Measurements from ENCODE around the gene RPL5. TPM values are rescaled to one million over a fixed set of nuclear protein-coding genes. Genes with fewer than 3 reads are reported as not detected.

Gene RPL5
- total and polyA plus RNA-seq, 2 of the 4 experiments (the other 2 are of a cell fraction): 1,406 to 1,679 TPM

DNA sequence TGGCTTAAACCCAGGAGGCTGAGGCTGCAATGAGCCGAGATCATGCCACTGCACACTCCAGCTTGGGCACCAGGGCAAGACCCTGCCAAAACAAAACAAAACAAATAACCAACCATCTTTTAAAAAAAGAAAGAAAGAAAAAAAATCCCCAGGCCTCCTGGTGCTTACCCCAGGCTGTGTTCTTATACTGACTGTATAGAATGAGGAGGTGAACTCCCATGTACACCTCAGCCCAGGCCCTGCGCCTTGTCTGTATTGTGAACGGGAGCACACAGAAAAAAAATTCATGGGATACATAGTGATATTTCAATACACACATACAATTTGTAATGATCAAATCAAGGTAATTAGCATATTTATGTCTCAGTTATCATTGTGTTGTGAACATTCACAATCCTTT, 14.1 kb downstream of the RPL5 start:
- CTCF ChIA-PET: interaction anchor here (0.6 kb wide), 1 partner anchor 18 kb away, joined by 4 read pairs; no protein-coding TSS in a partner anchor
- peaks cover 24% of the 10 kb centered on the region for H3K36me3 ChIP-seq (ENCODE audit: control insufficient read depth, insufficient read depth, low read length)
- ATAC-seq (ENCODE audit: low read depth): no peak
- H2BK120ac ChIP-seq (ENCODE audit: low read depth, low read length): no peak overlapping the region
- H3K9ac ChIP-seq (ENCODE audit: low read depth, low read length): no peak overlapping the region
- no peak overlapping the region for H3K4ac ChIP-seq (ENCODE audit: low read depth, low read length)
- H2BK15ac ChIP-seq (ENCODE audit: low read depth, low read length): no peak overlapping the region
- H3K79me1 ChIP-seq (ENCODE audit: low read depth in 1 of 2, low read length in 2 of 2): peaks cover 6% of the 10 kb centered on the region in 2 experiments; a peak in 2 of 4 replicates
- dilution Hi-C loops (cut with HindIII; ENCODE audit: low sequenced_read_pairs, unreplicated experiment) (no loop called here), intact Hi-C loops (cut with micrococcal nuclease) (no loop called here), in situ Hi-C loops (cut with MboI; ENCODE audit: low sequenced_read_pairs) (no loop called here)
- BruUV-seq (replicated peaks): no TSS peak
- no peaks in the 10 kb centered on the region for H3K4me1 ChIP-seq (ENCODE audit: control insufficient read depth, insufficient read depth, low read length)
- H4K91ac ChIP-seq (ENCODE audit: insufficient read depth, low read depth, low read length): no peak overlapping the region
- no peak overlapping the region for H3K14ac ChIP-seq (replicated peaks; ENCODE audit: low read depth, low read length)
- H3K23ac ChIP-seq (ENCODE audit: low read depth, low read length): no peak overlapping the region
- H4K20me1 ChIP-seq (ENCODE audit: insufficient read depth, low read length): peaks cover 15% of the 10 kb centered on the region; the same call in 1 of the 2 replicates
- H3K56ac ChIP-seq (ENCODE audit: extremely low read depth, insufficient read depth, low read length): no peak overlapping the region
- no peak overlapping the region for H2AFZ ChIP-seq (replicated peaks; ENCODE audit: low read length, poor library complexity)
- TF ChIP-seq FOS (IDR thresholded peaks at IDR 0.05; ENCODE audit: low read depth, low read length) (no peak), RAD21 (IDR thresholded peaks at IDR 0.05; ENCODE audit: low read length) (no peak), RFX5 (IDR thresholded peaks at IDR 0.05; ENCODE audit: low read depth, low read length) (no peak), BHLHE40 (IDR thresholded peaks at IDR 0.05; ENCODE audit: low read depth, low read length) (no peak), NFE2L2 (IDR thresholded peaks at IDR 0.05; ENCODE audit: low read depth, low read length) (no peak), POLR2A (IDR thresholded peaks at IDR 0.05; ENCODE audit: low read depth, low read length) (no peak), CEBPB (IDR thresholded peaks at IDR 0.05; ENCODE audit: low read depth, low read length) (no peak), CHD1 (IDR thresholded peaks at IDR 0.05; ENCODE audit: low read depth, low read length) (no peak), RCOR1 (IDR thresholded peaks at IDR 0.05; ENCODE audit: insufficient replicate concordance, low read length) (no peak), MXI1 (IDR thresholded peaks at IDR 0.05; ENCODE audit: borderline replicate concordance, low read depth, low read length) (no peak), MAFK (IDR thresholded peaks at IDR 0.05; ENCODE audit: low read depth, low read length) (no peak), SMC3 (IDR thresholded peaks at IDR 0.05; ENCODE audit: low read depth, low read length) (no peak), MAZ (IDR thresholded peaks at IDR 0.05; ENCODE audit: borderline replicate concordance, low read depth, low read length) (no peak)
- TF ChIP-seq, protein P1, sequence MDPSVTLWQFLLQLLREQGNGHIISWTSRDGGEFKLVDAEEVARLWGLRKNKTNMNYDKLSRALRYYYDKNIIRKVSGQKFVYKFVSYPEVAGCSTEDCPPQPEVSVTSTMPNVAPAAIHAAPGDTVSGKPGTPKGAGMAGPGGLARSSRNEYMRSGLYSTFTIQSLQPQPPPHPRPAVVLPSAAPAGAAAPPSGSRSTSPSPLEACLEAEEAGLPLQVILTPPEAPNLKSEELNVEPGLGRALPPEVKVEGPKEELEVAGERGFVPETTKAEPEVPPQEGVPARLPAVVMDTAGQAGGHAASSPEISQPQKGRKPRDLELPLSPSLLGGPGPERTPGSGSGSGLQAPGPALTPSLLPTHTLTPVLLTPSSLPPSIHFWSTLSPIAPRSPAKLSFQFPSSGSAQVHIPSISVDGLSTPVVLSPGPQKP (IDR thresholded peaks at IDR 0.05; ENCODE audit: borderline replicate concordance, low read depth, low read length): no peak
- TF ChIP-seq, protein P2, sequence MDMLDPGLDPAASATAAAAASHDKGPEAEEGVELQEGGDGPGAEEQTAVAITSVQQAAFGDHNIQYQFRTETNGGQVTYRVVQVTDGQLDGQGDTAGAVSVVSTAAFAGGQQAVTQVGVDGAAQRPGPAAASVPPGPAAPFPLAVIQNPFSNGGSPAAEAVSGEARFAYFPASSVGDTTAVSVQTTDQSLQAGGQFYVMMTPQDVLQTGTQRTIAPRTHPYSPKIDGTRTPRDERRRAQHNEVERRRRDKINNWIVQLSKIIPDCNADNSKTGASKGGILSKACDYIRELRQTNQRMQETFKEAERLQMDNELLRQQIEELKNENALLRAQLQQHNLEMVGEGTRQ (IDR thresholded peaks at IDR 0.05; ENCODE audit: low read depth, low read length): no peak
- TF ChIP-seq, protein P3, sequence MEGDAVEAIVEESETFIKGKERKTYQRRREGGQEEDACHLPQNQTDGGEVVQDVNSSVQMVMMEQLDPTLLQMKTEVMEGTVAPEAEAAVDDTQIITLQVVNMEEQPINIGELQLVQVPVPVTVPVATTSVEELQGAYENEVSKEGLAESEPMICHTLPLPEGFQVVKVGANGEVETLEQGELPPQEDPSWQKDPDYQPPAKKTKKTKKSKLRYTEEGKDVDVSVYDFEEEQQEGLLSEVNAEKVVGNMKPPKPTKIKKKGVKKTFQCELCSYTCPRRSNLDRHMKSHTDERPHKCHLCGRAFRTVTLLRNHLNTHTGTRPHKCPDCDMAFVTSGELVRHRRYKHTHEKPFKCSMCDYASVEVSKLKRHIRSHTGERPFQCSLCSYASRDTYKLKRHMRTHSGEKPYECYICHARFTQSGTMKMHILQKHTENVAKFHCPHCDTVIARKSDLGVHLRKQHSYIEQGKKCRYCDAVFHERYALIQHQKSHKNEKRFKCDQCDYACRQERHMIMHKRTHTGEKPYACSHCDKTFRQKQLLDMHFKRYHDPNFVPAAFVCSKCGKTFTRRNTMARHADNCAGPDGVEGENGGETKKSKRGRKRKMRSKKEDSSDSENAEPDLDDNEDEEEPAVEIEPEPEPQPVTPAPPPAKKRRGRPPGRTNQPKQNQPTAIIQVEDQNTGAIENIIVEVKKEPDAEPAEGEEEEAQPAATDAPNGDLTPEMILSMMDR (conservative IDR thresholded peaks at IDR 0.05; ENCODE audit: low read depth, low read length): no peak
- no peak overlapping the region for H3K18ac ChIP-seq (ENCODE audit: low read depth, low read length)
- no peak overlapping the region for H2BK20ac ChIP-seq (ENCODE audit: low read depth, low read length)
- no peak overlapping the region for H3K27ac ChIP-seq (ENCODE audit: insufficient read depth, low read length)
- no peaks in the 10 kb centered on the region for H3K9me3 ChIP-seq (ENCODE audit: control insufficient read depth, insufficient read depth, low read length)
- no peak overlapping the region for H4K8ac ChIP-seq (ENCODE audit: low read depth in 2 of 2, low read length in 2 of 2)
- H3K9me1 ChIP-seq (ENCODE audit: insufficient read depth, low read length): no peaks in the 10 kb centered on the region
- no peak overlapping the region for H2AK5ac ChIP-seq (ENCODE audit: low read depth, low read length)
- no peak overlapping the region for H3K4me3 ChIP-seq (ENCODE audit: insufficient read depth, low read depth, low read length)
- no peak overlapping the region for H4K5ac ChIP-seq (ENCODE audit: low read depth, low read length)
- no CpG with 5 or more reads among the region's 3 CpGs for WGBS, 2 experiments (ENCODE audit: extremely low coverage in 2 of 2, insufficient read length in 1 of 2)
- POLR2A ChIA-PET (ENCODE audit: unreplicated experiment): no interaction called here
- H3K4me2 ChIP-seq (ENCODE audit: low read depth, low read length): no peak overlapping the region
- DNase-seq: no peak
- H2BK5ac ChIP-seq (ENCODE audit: low read depth, low read length, poor library complexity, severe bottlenecking): no peak overlapping the region
- H2AK9ac ChIP-seq (replicated peaks; ENCODE audit: low read depth, low read length, poor library complexity): no peak overlapping the region
- H3K27me3 ChIP-seq (ENCODE audit: control insufficient read depth, insufficient read depth, low read length): no peaks in the 10 kb centered on the region

Data from IMR-90 (cell line).